Motor neuron (in vitro differentiated cells): ENCODE results near the gene PUS1. TPM values are rescaled to one million over a fixed set of nuclear protein-coding genes. Genes with fewer than 3 reads are reported as not detected.

Experiments used
- ATAC-seq, 8 experiments: fragments of 200-7000 bp; cut with Tn5 transposase; replicated peaks in 6 of 8; 2 replicates each; pipeline ENCODE4 v1.8.0; 2021; ENCODE audit warnings: mild to moderate bottlenecking in 8 of 8, moderate library complexity in 8 of 8
- H3K27ac ChIP-seq, 2 donors: fragments of 250-450 bp; sonication (Bioruptor Pico); 2 replicates each; pipeline ENCODE4 v1.9.0; 2021; ENCODE audit warnings: antibody characterized with exemption in 2 of 2, mild to moderate bottlenecking in 2 of 2, moderate library complexity in 1 of 2
- H3K4me1 ChIP-seq, 2 donors: fragments of 250-450 bp; sonication (Bioruptor Pico); replicated peaks in 1 of 2; 2 replicates each; pipeline ENCODE4 v1.6.1; 2021; ENCODE audit warnings: antibody characterized with exemption in 2 of 2, mild to moderate bottlenecking in 2 of 2, moderate library complexity in 1 of 2
- H3K4me3 ChIP-seq, 5 donors: fragments of 250-450 bp; sonication (Bioruptor Pico); 2 replicates each; pipeline ENCODE4 v1.9.0; 2021; ENCODE audit warnings: antibody characterized with exemption in 5 of 5, mild to moderate bottlenecking in 5 of 5, moderate library complexity in 4 of 5
- WGBS, 10 experiments: fragments of 450-650 bp; shearing (Covaris generic); methylation state at CpG; one replicate each; pipeline ENCODE4 v1.0.0; 2022; 5-methylcytosine and 5-hydroxymethylcytosine counted together
- in situ Hi-C, 9 experiments: fragments of 400-800 bp; cut with MboI; loops; one replicate each; pipeline ENCODE4 v1.15.0; 2021; ENCODE audit warnings: low sequenced_read_pairs in 9 of 9, low pct_unique_long_range_greater_than_20kb in 2 of 9; ENCODE audit not compliant: unreplicated experiment in 9 of 9
- total RNA-seq, 8 experiments: library from RNA; unstranded; fragments of 300-600 nt; gene quantifications; 2 replicates each; pipeline versions ENCODE4 v1.2.3 to v1.2.4, GENCODE V29; 2022

PUS1 gene
- total RNA-seq, 8 experiments from 2014 or later, result 3.1 to 51.2 (median 10.5) TPM

DNA sequence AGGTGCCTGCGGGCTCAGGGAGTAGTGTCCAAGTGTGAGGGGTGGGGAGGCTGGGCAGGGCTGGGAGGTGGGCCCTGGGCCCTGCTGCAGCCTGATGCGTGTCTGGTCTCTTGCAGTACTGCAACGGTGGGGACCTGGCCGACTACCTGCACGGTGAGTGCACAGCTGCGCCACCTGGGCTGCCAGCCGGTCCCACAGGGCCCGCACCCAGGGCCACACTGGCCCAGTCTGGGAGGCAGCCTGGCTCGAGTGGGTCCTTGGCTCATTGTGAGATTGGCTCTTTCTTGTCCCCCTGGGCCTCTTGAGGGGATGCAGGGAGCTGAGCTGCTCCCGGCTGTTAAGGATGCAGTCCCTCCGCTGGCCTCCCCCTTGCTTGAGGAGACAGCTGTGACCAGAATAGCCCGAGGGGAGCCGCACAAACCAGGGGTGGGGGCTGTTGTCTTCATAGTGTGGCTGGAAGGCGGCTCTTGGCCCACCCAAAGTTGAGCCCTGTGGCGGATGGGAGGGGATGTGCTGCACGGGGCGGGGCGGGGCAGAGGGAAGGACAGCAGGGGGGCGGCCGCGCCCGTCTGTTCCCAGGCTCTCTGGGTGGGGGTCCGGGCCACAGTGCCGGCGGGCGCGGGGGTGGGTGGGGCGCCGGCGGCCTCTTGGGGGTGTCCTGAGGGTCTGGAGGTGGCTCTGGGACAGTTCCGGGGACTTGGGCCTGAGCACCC is 21.5 kb upstream of the PUS1 start:
- no CpG with 5 or more reads among the region's 31 CpGs for WGBS, 10 experiments
- in situ Hi-C loops, result no loop called here
- Histone ChIP-seq H3K4me3 (no peak overlapping the region), H3K4me1 (no peaks in the 10 kb centered on the region), H3K27ac (no peak overlapping the region)
- no peak for ATAC-seq

DNA sequence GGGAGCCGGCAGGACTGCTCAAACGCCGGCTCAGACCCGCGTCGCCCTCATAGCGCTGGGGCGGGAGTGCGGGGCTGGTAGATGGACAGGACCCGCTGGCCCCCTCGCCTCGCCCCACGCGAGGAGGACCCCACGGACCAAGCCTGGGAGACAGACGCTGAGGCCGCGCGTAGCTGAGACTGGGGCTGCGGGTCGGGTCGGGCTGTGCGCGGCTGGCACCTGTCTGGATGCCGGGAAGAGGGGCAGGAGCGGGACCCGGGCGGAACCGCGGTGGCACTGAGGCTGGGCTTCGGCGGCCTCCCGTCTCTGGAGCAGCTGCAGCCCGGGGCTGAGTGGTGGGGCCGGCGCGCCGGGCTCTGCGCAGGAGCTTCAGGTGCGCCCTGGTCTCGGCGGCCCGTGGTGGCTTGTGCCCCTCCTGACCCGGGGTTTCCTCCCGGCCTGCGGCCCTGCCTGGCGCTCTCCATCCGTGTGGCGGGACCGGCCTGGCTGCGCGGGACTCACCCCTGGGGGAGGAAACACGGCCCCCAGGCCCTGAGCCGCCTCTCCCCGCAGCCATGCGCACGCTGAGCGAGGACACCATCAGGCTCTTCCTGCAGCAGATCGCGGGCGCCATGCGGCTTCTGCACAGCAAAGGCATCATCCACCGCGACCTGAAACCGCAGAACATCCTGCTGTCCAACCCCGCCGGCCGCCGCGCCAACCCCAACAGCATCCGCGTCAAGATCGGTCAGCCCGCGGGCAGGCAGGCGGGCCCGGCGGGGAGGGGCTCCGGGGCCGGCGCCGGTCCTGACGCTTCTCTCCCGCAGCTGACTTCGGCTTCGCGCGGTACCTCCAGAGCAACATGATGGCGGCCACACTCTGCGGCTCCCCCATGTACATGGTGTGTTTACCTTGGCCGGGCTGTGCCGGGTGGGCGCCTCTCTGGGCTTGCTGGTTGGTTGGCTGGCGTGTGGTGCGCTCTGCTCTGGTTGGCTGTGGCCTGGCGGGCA is 20.7 kb upstream of the PUS1 start:
- H3K4me1 ChIP-seq, result no peaks in the 10 kb centered on the region
- no peak for ATAC-seq
- 91 to 100% methylated on average over 2 to 7 of the region's 96 CpGs; no CpG with 5 or more reads in 8 of the 10 experiments for WGBS, 10 experiments
- H3K27ac ChIP-seq, result no peak overlapping the region
- no peak overlapping the region for H3K4me3 ChIP-seq
- in situ Hi-C loops, result no loop called here

DNA sequence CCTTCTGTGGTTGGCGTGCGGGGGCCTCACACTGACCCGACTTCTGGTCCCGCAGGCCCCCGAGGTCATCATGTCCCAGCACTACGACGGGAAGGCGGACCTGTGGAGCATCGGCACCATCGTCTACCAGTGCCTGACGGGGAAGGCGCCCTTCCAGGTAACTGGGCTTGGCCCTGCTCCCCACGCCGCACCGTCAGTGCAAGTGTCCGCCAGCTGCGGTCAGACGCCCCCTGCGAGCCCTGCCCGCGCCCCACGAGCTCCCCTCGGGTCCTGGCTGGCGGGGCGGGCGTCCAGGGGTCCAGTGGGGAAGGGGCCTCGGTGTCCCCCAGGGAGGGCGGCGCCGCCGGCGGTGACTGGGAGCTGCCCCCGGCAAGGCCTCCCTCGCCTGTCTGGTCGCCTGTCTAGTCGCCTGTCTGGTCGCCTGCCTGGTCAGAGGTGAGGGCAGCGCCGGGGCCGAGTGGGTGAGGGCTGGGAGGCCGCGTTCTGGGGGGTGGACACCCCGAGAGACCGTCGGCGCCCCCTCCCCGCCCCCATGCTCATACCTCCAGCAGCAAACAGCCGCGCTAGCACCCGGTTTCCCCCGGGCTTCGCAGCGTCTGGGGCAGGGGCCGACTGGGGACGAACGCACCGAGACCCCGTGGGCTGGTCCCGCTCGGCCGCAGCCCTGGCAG is 19.9 kb upstream of the PUS1 start:
- in situ Hi-C loops, result no loop called here
- no CpG with 5 or more reads among the region's 61 CpGs for WGBS, 10 experiments
- ATAC-seq, result no peak

DNA sequence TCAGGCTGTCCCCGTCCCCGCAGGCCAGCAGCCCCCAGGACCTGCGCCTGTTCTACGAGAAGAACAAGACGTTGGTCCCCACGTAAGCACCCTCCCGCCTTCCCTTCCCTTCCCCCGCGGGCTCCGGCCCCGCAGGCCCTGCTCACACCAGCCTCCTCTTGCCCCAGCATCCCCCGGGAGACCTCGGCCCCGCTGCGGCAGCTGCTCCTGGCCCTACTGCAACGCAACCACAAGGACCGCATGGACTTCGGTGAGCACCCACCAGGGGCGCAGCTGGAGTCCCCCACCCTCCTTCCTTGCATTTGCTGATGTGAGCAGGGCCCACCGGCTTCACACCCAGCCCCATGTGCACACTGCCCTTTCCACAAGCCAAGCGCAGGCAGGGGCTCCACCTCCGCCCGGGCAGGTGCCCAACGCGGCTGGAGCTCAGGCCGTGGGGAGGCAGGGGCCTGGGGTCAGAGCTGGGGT is 19.3 kb upstream of the PUS1 start:
- in situ Hi-C loops, result no loop called here
- 92% methylated on average over 7 of the region's 26 CpGs; no CpG with 5 or more reads in 9 of the 10 experiments for WGBS, 10 experiments

More for the DNA sequence above, 19.9 kb upstream of the PUS1 start:
- Histone ChIP-seq H3K27ac (no peak overlapping the region), H3K4me3 (no peak overlapping the region), H3K4me1 (no peaks in the 10 kb centered on the region)

DNA sequence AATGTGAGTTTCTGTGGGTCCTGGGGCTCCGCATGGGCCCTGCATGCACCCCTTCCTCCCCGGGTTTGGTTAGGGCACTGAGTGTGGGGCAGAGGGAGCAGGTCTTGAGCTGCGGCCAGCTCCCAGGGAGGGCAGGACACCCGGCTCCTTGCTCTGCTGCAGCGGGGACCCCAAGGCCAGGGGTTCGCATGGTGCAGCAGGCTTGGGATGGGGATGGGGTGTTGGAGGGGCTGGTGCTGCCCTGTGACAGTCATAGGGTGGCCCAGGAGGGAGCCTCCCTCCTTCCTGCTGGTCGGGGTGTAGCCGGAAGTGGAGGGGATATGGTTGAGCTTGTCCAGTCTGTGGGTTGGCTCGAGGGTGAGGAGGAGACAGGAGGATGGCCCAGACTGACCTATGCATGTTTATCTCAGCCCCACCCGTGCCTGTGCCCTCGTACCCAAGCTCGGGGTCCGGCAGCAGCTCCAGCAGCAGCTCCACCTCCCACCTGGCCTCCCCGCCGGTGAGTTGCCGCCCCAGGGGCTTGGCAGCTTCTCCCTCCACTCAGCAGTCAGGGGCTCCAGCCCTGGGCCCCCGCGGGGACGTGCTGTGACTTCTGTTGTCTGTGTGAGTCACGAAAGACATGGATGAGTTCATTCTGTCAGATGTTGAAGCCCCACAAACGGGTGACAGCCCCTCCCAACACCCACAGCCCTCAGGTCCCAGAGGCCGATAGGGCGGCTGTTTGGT is 18.6 kb upstream of the PUS1 start:
- in situ Hi-C loops, result no loop called here
- WGBS, 10 experiments, result 0 to 94% (median 83%) methylated on average over 1 to 13 of the region's 23 CpGs; no CpG with 5 or more reads in 4 of the 10 experiments

More for the DNA sequence above, 19.3 kb upstream of the PUS1 start:
- H3K4me1 ChIP-seq, result no peaks in the 10 kb centered on the region
- no peak for ATAC-seq
- no peak overlapping the region for H3K4me3 ChIP-seq
- H3K27ac ChIP-seq, result no peak overlapping the region

DNA sequence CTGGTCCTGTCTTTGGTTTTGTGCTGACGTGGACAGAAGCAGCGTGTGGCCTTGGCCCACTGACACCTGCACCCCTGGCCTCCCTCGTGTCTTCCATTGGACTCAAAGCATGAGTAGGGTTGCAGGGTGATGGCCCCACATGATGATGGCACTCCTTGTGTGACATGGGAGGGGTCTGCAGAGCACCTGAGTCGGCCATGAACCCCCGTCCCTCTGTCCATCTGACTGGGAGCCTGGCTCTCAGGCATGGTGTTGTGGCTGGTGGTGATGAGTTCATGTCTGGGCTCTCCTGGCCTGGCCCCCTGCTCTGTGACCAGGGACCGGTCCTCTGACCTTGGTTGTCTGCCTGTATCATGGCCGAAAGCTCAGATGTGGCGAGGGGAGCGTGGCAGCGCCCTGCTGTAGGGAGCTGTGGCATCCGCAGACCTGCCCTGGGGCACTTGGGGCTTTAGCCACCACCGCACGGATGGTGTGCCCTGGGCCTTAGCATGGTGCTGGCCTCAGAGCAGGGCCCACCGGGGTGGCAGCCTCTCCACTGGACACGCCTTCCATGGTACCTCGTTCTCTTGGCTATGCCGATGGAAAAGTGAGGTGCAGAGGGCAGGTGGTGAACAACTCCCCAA is 17.9 kb upstream of the PUS1 start:
- ATAC-seq, result no peak
- H3K4me3 ChIP-seq, result no peak overlapping the region
- H3K27ac ChIP-seq, result no peak overlapping the region
- in situ Hi-C loops, result no loop called here
- 80 to 93% (median 92%) methylated on average over 1 to 7 of the region's 17 CpGs; no CpG with 5 or more reads in 7 of the 10 experiments for WGBS, 10 experiments
- no peaks in the 10 kb centered on the region for H3K4me1 ChIP-seq

More for the DNA sequence above, 18.6 kb upstream of the PUS1 start:
- H3K27ac ChIP-seq, result no peak overlapping the region
- H3K4me1 ChIP-seq, result no peaks in the 10 kb centered on the region
- H3K4me3 ChIP-seq, result no peak overlapping the region
- ATAC-seq, result peak in 3 of 8 experiments; percentile 9 to 71 (median 62)

DNA sequence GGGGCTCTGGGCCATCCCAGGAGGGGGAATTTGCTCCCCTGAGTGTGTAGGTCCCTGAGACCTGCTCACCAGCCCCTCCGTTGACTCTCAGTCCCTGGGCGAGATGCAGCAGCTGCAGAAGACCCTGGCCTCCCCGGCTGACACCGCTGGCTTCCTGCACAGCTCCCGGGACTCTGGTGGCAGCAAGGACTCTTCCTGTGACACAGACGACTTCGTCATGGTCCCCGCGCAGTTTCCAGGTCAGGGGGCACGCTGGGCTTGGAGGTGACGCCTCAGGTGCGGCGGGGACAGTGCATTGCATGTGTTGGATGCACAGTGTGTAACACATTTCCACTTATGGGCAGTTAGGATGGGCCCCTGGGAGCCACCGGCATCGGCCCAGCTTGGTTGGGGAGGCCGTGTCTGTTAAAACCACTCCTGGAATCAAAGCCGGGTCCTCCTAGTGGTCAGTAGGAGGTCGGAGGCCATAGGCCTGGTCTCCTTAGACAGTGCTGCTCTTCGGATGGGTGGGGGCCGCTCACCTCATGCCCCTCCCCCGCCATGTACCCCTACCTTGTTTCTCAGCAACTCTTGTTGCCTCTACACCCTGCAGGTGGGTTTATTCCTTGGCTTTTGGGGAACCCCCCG is 17.1 kb upstream of the PUS1 start:
- H3K4me1 ChIP-seq, result no peaks in the 10 kb centered on the region
- ATAC-seq, result no peak
- in situ Hi-C loops, result no loop called here
- no peak overlapping the region for H3K4me3 ChIP-seq
- no peak overlapping the region for H3K27ac ChIP-seq
- 60 to 100% (median 84%) methylated on average over 1 to 8 of the region's 22 CpGs; no CpG with 5 or more reads in 5 of the 10 experiments for WGBS, 10 experiments

DNA sequence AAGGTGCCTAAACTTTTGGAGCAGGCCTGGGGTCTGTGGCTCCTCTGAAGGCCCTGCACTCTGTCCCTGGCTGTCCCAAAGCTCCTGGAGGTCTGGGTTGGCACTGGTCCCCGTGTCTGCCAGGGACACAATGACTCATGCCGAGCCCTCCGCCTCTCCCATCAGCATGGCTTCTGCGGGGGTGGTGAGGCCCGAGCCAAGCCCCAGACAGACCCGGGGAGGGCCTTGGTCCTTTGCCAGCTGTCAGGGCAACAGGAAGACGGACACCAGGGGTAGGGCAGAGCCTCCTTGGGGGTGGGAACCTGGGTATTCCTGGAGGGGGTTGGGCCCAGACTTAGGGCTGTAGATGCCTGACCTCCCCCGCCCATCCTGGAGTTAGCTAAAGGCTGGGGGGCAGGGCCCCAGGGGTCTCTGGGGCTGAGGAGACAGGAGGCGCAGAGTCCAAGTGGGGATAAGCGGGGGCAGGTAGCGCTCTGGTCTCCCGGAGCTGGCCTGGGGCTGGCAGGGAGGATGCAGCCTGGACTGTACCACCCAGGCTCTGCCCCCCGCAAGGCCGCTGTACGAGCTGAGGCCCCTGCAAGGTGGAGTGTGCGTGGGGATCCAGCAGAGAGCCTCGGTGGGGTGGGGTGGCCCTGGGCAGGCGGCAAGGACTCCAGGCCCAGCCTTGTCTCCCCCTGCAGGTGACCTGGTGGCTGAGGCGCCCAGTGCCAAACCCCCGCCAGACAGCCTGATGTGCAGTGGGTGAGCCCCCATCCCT is 16.4 kb upstream of the PUS1 start:
- peak; percentile 47 to 78 (median 66) for ATAC-seq
- H3K4me1 ChIP-seq, result no peaks in the 10 kb centered on the region
- no peak overlapping the region for H3K4me3 ChIP-seq
- H3K27ac ChIP-seq, result no peak overlapping the region
- in situ Hi-C loops, result no loop called here
- 44 to 100% methylated on average over 1 to 3 of the region's 20 CpGs; no CpG with 5 or more reads in 8 of the 10 experiments for WGBS, 10 experiments

DNA sequence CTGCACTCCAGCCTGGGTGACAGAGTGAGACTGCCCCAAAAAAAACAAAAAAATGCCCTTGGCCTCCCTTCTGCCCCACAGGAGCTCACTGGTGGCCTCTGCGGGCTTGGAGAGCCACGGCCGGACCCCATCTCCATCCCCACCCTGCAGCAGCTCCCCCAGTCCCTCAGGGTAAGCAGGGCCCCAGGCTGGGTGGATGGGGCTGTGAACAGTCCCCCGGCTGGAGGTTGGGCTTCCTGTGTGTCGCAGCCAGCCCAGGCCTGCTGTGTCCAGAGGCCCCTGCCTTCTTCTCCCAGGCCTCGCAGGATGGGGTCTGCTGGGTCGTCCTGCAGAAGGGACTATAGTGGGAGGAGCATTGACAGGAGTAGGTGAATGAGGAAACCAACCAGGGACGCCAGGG is 15.4 kb upstream of the PUS1 start:
- H3K27ac ChIP-seq, result no peak overlapping the region
- 83 to 89% methylated on average over 1 to 5 of the region's 8 CpGs; no CpG with 5 or more reads in 8 of the 10 experiments for WGBS, 10 experiments

DNA sequence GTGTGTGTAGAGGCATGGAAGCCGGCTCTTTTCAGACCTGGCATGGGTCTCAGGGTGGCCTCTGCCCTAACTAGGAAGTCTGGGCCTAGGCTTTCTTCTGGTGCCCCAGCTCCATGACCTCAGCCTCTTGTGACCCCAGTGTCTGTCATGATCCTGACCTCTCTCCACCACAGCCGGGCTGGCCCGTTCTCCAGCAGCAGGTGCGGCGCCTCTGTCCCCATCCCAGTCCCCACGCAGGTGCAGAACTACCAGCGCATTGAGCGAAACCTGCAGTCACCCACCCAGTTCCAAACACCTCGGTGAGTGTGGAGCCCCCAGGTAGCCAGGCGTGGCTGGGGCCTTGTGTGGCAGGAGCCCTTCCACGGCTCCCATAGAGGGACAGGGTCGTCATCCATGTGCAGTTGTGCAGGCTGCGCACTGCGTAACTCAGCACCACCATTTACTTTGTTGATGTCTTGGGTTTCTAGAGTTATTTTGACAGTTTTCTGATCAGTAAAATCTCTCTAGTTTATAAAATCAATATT is 14.8 kb upstream of the PUS1 start:
- no peak for ATAC-seq
- in situ Hi-C loops, result no loop called here
- H3K27ac ChIP-seq, result no peak overlapping the region
- WGBS, 10 experiments, result 90 to 100% (median 97%) methylated on average over 5 to 11 of the region's 14 CpGs; no CpG with 5 or more reads in 7 of the 10 experiments
- no peak overlapping the region for H3K4me3 ChIP-seq
- no peaks in the 10 kb centered on the region for H3K4me1 ChIP-seq

More for the DNA sequence above, 15.4 kb upstream of the PUS1 start:
- H3K4me3 ChIP-seq, result no peak overlapping the region
- in situ Hi-C loops, result no loop called here
- H3K4me1 ChIP-seq, result no peaks in the 10 kb centered on the region
- ATAC-seq, result no peak
